CD4-positive, alpha-beta memory T cell (primary cell): ENCODE measurements around the gene PRSS56. TPM values are rescaled to one million over a fixed set of nuclear protein-coding genes. Genes with fewer than 3 reads are reported as not detected.

Experiments
- CTCF ChIA-PET: fragments of 350-600 bp; sonication (Branson Sonifier 250); formaldehyde crosslinking; loops from one replicate; lab custom pipeline; 2021; ENCODE audit warnings: inconsistent platforms; ENCODE audit not compliant: partially characterized antibody; lab: Charles Lee
- POLR2A ChIA-PET: fragments of 350-600 bp; sonication (Branson Sonifier 250); formaldehyde crosslinking; loops from one replicate; lab custom pipeline; 2021; ENCODE audit not compliant: partially characterized antibody; lab: Charles Lee
- DNase-seq, 5 donors: peaks; one replicate each; pipeline versions ENCODE4 v3.0.0 to v3.0.0-alpha.2; 2020 to 2022; ENCODE audit warnings: mixed read lengths in 1 of 5
- H3K27ac ChIP-seq: one replicate; pipeline ENCODE4 v1.7.0; 2013; ENCODE audit warnings: low read depth, low read length
- H3K27me3 ChIP-seq: 2 replicates; pipeline ENCODE4 v1.7.0; 2013; ENCODE audit warnings: mild to moderate bottlenecking, low read length, moderate library complexity; ENCODE audit not compliant: insufficient read depth
- H3K36me3 ChIP-seq: 2 replicates; pipeline ENCODE4 v1.7.0; 2013; ENCODE audit warnings: mild to moderate bottlenecking, low read length, moderate library complexity; ENCODE audit not compliant: insufficient read depth
- H3K4me1 ChIP-seq: 2 replicates; pipeline ENCODE4 v1.7.0; 2013; ENCODE audit warnings: mild to moderate bottlenecking, low read length, moderate library complexity; ENCODE audit not compliant: insufficient read depth
- H3K4me3 ChIP-seq, 2 donors: one replicate each; pipeline ENCODE4 v1.7.0; 2013; ENCODE audit warnings: low read length in 2 of 2, mild to moderate bottlenecking in 1 of 2
- H3K9me3 ChIP-seq, 2 donors: one replicate each; pipeline ENCODE4 v1.7.0; 2013; ENCODE audit warnings: low read length in 2 of 2, control low read depth in 1 of 2; ENCODE audit not compliant: control insufficient read depth in 1 of 2
- H3K27ac Mint-ChIP-seq, 7 donors: one replicate each; pipeline ENCODE4 v1.8.0; 2020 to 2021; ENCODE audit warnings: mixed read lengths in 7 of 7, mild to moderate bottlenecking in 6 of 7, inconsistent platforms in 3 of 7, moderate library complexity in 3 of 7
- H3K27me3 Mint-ChIP-seq, 2 donors: one replicate each; pipeline ENCODE4 v1.8.0; 2020 to 2021; ENCODE audit warnings: mixed read lengths in 2 of 2
- H3K36me3 Mint-ChIP-seq, 2 donors: one replicate each; pipeline ENCODE4 v1.8.0; 2020 to 2021; ENCODE audit warnings: mixed read lengths in 2 of 2, inconsistent platforms in 1 of 2, mild to moderate bottlenecking in 1 of 2
- H3K4me1 Mint-ChIP-seq, 4 donors: one replicate each; pipeline ENCODE4 v1.8.0; 2020 to 2021; ENCODE audit warnings: mixed read lengths in 4 of 4, mild to moderate bottlenecking in 1 of 4
- H3K4me3 Mint-ChIP-seq, 8 donors: one replicate each; pipeline ENCODE4 v1.8.0; 2020 to 2021; ENCODE audit warnings: mixed read lengths in 8 of 8, mild to moderate bottlenecking in 7 of 8, moderate library complexity in 6 of 8, inconsistent platforms in 3 of 8
- H3K9me3 Mint-ChIP-seq, 8 donors: one replicate each; pipeline ENCODE4 v1.8.0; 2020 to 2021; ENCODE audit warnings: mixed read lengths in 8 of 8, mild to moderate bottlenecking in 5 of 8, inconsistent platforms in 3 of 8, moderate library complexity in 1 of 8
- intact Hi-C: fragments of 100-400 bp; cut with micrococcal nuclease; formaldehyde crosslinking; loops from one replicate; pipeline ENCODE4 v1.15.1; 2023
- polyA plus RNA-seq, 2 donors: library from polyadenylated mRNA; unstranded; fragments of 300-500 nt; fragmentation: Illumina TruSeq; gene quantifications; one replicate each; pipeline ENCODE4 v1.2.3, GENCODE V29; 2021
- total RNA-seq, 2 experiments: library from RNA; stranded (reverse); gene quantifications; one replicate each; pipeline ENCODE4 v1.2.3, GENCODE V29; 2021

Gene PRSS56
- not detected for total RNA-seq
- polyA plus RNA-seq: not detected

- peaks cover 24% of the 10 kb centered on the region for H3K4me1 ChIP-seq
- Mint-ChIP-seq H3K4me3 (peak within 1 kb of the TSS in 4 of 8 donors; percentile 6 to 46 (median 30)), H3K9me3 (no peaks in the 10 kb centered on the region), H3K4me1 (peaks cover 1 to 16% (median 9%) of the 10 kb centered on the region in 4 donors), H3K27me3 (peaks cover 13 to 32% of the 10 kb centered on the region in 2 donors), H3K27ac (no peak within 1 kb of the TSS), H3K36me3 (no peaks in the 10 kb centered on the region)
- no peak within 1 kb of the TSS for H3K27ac ChIP-seq
- no peak for DNase-seq
- intact Hi-C loops: no loop called here
- H3K9me3 ChIP-seq: no peaks in the 10 kb centered on the region
- ChIA-PET CTCF (no interaction called here), POLR2A (interaction anchor here (1.5 kb wide), 1 partner anchor 31 kb away, joined by 4 read pairs; the partner anchor contains the start of genes EIF4E2 and TIGD1)
- H3K36me3 ChIP-seq: no peaks in the 10 kb centered on the region
- H3K4me3 ChIP-seq: no peak within 1 kb of the TSS
- H3K27me3 ChIP-seq: peaks cover 12% of the 10 kb centered on the region
Measured at GRCh38 chr2:232519581-232520438, at the start of gene PRSS56. PRSS56 (plus strand) TSS chr2:232520388; CDS start chr2:232520599, 211 bp downstream.

- ChIA-PET CTCF (no interaction called here), POLR2A (no interaction called here)
- Mint-ChIP-seq H3K27ac (no peak overlapping the region), H3K27me3 (peaks cover 24 to 32% of the 10 kb centered on the region in 2 donors), H3K4me3 (no peak overlapping the region), H3K9me3 (peaks cover 0 to 15% (median 13%) of the 10 kb centered on the region in 8 donors), H3K36me3 (peaks cover 0 to 4% of the 10 kb centered on the region in 2 donors), H3K4me1 (no peaks in the 10 kb centered on the region)
- H3K27me3 ChIP-seq: no peaks in the 10 kb centered on the region
- no peak overlapping the region for H3K4me3 ChIP-seq
- no peak overlapping the region for H3K27ac ChIP-seq
- DNase-seq: no peak
- no peaks in the 10 kb centered on the region for H3K9me3 ChIP-seq
- intact Hi-C loops: no loop called here
- no peaks in the 10 kb centered on the region for H3K4me1 ChIP-seq
- H3K36me3 ChIP-seq: no peaks in the 10 kb centered on the region
Measured at GRCh38 chr2:232473467-232473890, 46.7 kb upstream of the PRSS56 start.

GRCh38 chr2:232476045-232476444 is 44.1 kb upstream of the PRSS56 start:
- intact Hi-C loops: no loop called here
- Histone ChIP-seq H3K27ac (no peak overlapping the region), H3K36me3 (no peaks in the 10 kb centered on the region), H3K9me3 (no peaks in the 10 kb centered on the region), H3K4me1 (no peaks in the 10 kb centered on the region), H3K27me3 (no peaks in the 10 kb centered on the region), H3K4me3 (no peak overlapping the region)
- ChIA-PET CTCF (no interaction called here), POLR2A (no interaction called here)
- Mint-ChIP-seq H3K36me3 (peaks cover 0 to 4% of the 10 kb centered on the region in 2 donors), H3K4me3 (no peak overlapping the region), H3K9me3 (peaks cover 0 to 15% (median 12%) of the 10 kb centered on the region in 8 donors), H3K27me3 (peaks cover 22 to 32% of the 10 kb centered on the region in 2 donors), H3K27ac (no peak overlapping the region), H3K4me1 (no peaks in the 10 kb centered on the region)
- no peak for DNase-seq

GRCh38 chr2:232476791-232477190 is 43.4 kb upstream of the PRSS56 start:
- no peaks in the 10 kb centered on the region for H3K36me3 ChIP-seq
- peaks cover 0 to 12% (median 11%) of the 10 kb centered on the region in 8 donors for H3K9me3 Mint-ChIP-seq
- H3K27me3 ChIP-seq: no peaks in the 10 kb centered on the region
- DNase-seq: no peak
- no peaks in the 10 kb centered on the region for H3K4me1 Mint-ChIP-seq
- H3K27me3 Mint-ChIP-seq: peaks cover 18 to 29% of the 10 kb centered on the region in 2 donors
- POLR2A ChIA-PET: no interaction called here
- intact Hi-C loops: no loop called here
- H3K27ac Mint-ChIP-seq: no peak overlapping the region
- H3K27ac ChIP-seq: no peak overlapping the region
- CTCF ChIA-PET: interaction anchor here (1.0 kb wide), 1 partner anchor 40 kb away, joined by 3 read pairs; no protein-coding TSS in a partner anchor
- peaks cover 0 to 4% of the 10 kb centered on the region in 2 donors for H3K36me3 Mint-ChIP-seq
- H3K4me3 ChIP-seq: no peak overlapping the region
- H3K4me3 Mint-ChIP-seq: no peak overlapping the region
- no peaks in the 10 kb centered on the region for H3K4me1 ChIP-seq
- H3K9me3 ChIP-seq: no peaks in the 10 kb centered on the region

GRCh38 chr2:232477751-232478510 is 42.3 kb upstream of the PRSS56 start:
- no peak overlapping the region for H3K27ac ChIP-seq
- Mint-ChIP-seq H3K36me3 (no peaks in the 10 kb centered on the region), H3K4me1 (no peaks in the 10 kb centered on the region), H3K27me3 (peaks cover 10 to 25% of the 10 kb centered on the region in 2 donors), H3K27ac (no peak overlapping the region), H3K4me3 (no peak overlapping the region), H3K9me3 (peaks cover 0 to 2% (median under 1%) of the 10 kb centered on the region in 8 donors)
- H3K27me3 ChIP-seq: no peaks in the 10 kb centered on the region
- no peak for DNase-seq
- no peaks in the 10 kb centered on the region for H3K4me1 ChIP-seq
- intact Hi-C loops: no loop called here
- ChIA-PET POLR2A (no interaction called here), CTCF (no interaction called here)
- H3K36me3 ChIP-seq: no peaks in the 10 kb centered on the region
- no peak overlapping the region for H3K4me3 ChIP-seq
- no peaks in the 10 kb centered on the region for H3K9me3 ChIP-seq

GRCh38 chr2:232478571-232479340 is 41.4 kb upstream of the PRSS56 start:
- no peak overlapping the region for H3K27ac Mint-ChIP-seq
- no peak for DNase-seq
- H3K4me3 Mint-ChIP-seq: no peak overlapping the region
- intact Hi-C loops: no loop called here
- H3K4me1 Mint-ChIP-seq: no peaks in the 10 kb centered on the region
- Histone ChIP-seq H3K4me1 (no peaks in the 10 kb centered on the region), H3K27ac (no peak overlapping the region), H3K36me3 (no peaks in the 10 kb centered on the region), H3K4me3 (no peak overlapping the region), H3K27me3 (no peaks in the 10 kb centered on the region), H3K9me3 (no peaks in the 10 kb centered on the region)
- H3K9me3 Mint-ChIP-seq: no peaks in the 10 kb centered on the region
- H3K36me3 Mint-ChIP-seq: no peaks in the 10 kb centered on the region
- H3K27me3 Mint-ChIP-seq: peaks cover 9 to 22% of the 10 kb centered on the region in 2 donors
- CTCF ChIA-PET: no interaction called here
- POLR2A ChIA-PET: no interaction called here
